GM12874 (cell line): Measurements from ENCODE around the gene VEGFA.

Experiments used
- TF ChIP-seq, protein P1 (sequence below): IDR thresholded peaks from 2 replicates; pipeline ENCODE4 v1.5.1; 2011; ENCODE audit warnings: low read depth, mild to moderate bottlenecking, control low read depth, low read length, moderate library complexity; ENCODE audit not compliant: insufficient read depth

VEGFA gene

DNA sequence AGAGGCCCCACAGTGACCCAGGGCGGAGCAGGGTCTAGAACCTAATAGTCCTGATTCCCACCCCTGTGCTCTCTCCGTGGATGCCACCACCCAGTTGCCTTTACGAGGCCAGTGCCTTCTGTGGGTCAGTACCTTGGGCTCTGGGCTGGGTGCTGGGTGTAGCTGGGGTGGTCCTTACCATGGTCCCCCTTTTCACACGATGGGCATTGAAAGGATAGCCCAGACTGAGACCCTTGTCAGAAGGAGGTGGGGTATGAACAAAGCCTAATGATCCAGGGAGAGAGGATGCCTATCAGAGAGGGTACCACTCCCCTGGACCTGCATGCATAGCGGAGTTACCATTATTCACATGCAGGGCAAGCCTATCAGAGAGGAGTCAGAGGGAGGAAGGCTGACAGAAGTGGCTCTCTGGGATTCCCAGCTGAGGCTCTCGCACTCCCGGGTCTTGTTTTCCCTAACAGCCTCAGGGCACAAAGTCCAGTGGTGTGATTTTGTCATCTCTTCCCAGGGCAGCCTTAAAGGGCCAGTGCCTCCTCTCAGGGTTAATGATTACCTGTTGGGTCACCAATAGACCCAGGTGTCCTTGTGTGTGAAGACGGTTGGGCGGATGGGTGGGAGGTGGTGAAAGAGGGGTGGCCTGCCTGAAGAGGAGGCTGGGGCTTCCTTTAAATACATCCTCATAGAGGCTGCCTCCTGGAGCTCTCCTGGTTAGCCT, 36.2 kb downstream of the VEGFA start:
- TF ChIP-seq, protein P1, sequence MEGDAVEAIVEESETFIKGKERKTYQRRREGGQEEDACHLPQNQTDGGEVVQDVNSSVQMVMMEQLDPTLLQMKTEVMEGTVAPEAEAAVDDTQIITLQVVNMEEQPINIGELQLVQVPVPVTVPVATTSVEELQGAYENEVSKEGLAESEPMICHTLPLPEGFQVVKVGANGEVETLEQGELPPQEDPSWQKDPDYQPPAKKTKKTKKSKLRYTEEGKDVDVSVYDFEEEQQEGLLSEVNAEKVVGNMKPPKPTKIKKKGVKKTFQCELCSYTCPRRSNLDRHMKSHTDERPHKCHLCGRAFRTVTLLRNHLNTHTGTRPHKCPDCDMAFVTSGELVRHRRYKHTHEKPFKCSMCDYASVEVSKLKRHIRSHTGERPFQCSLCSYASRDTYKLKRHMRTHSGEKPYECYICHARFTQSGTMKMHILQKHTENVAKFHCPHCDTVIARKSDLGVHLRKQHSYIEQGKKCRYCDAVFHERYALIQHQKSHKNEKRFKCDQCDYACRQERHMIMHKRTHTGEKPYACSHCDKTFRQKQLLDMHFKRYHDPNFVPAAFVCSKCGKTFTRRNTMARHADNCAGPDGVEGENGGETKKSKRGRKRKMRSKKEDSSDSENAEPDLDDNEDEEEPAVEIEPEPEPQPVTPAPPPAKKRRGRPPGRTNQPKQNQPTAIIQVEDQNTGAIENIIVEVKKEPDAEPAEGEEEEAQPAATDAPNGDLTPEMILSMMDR: no peak

DNA sequence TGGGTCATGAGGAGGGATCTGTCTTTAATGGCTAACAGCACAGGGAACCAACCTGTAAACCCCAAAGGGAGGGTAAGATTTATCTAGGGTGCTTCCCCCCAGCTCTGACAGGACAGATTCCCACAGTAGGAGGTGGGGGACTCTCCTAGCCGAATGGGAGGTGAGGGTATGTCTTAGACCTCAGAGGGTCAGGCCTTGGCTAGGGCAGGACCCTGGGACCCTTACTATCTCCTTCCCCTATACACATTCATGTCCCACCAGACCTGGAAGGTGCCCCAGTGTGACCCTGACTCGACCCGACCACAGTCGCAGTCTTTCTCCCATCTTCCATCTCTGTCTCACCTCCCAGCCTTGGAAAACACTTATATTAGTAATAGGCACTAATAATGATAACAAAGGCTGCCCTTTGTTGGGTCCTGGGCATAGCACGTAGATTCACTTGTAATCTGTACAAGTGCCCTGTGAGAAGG, 36.8 kb downstream of the VEGFA start:
- TF ChIP-seq, protein P1: no peak

DNA sequence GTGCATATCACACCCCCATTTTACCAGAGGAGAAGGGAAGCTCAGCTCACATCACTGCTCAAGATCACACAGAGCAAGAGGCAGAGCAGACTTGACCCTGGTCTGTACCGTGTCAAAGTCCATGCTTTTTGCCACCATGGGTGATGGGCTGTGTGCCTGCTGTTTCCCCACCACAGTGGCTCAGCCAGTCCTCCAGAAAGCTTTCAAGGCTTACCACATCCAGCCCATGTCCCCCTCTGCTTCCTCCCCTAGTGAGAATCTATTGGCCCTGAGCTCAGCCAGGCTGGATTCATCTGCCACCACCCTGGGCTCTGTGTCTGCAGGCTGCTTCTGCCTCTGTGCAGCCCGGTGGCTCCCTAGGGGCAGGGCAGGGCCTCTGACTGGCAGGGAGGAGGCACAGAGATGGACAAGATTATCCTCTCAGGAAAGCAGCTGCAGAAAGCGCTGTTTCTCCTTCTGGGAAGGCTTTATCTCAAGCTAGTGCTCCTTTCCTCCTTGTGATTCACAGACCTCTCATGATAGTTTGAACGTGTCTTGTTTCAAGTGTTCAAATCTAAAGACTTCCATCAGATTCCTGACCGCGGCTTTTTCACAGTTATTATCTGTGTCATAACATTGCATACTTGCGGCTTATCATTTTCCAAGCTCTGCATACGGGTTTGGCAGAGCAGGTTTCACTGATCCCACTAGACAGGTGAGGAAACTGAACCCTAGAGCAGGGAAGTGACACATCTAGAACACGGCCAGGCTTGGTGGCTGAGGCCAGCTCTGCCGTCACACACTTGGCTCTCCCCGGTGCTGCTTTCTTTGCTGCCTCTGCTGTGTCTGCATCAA, 37.4 kb downstream of the VEGFA start:
- TF ChIP-seq, protein P1: no peak

DNA sequence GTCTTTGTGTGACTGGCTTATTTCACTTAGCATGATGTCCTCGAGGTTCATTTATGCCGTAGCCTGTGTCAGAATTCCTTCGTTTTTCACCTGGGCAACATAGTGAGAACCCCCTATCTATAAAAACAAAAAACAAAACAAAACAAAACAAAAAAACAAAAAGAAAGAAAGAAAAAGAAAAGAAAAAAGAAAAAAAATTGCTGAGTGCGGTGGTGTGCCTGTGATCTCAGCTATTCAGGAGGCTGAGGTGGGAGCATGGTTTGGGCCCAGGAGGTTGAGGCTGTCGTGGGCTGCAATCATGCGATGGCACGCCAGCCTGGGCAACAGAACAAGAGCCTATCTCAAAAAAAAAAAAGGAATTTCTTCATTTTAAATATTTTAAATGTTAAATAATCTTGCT, 38.4 kb downstream of the VEGFA start:
- TF ChIP-seq, protein P1: no peak

DNA sequence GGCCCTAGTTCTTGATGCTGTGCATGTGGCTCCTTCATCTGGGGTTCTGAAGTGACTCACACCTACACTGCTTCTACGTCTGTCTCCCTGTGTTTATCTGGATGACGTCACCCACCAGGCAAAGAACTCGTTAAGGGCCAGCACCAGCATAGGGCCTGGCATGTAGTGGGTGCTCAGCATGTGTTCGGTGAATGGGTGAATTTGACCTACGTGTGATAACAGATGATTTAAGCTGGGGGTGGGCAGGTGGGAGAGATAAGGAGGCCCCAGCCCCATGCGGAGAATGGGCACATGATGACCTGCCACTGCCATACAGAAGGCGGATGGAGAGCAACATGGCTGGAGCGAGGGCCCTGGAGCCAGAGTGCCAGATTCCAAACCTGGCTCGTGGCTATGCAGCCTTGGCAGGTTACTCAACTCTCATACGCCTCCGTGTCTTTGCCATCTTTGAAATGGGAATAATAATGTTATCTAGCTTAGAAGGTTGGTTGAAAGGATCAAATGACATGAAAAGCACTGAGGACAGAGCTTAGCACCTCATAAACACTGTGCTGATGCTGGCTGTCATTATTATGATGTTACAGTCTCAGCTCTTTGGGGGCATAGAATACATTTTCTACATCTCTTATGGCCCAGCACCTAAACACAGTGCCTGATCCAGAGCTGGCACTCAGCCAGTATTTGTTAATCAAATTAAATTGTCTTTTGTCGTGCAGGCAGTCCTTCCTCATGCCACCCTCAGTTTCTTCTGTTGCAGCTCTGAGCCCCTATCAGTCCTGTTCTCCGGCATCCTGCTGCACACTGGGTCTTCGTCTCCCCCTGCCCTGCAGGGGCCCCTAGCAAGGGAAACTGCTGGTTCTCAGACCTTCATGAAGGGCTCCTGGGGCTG, 39.6 kb downstream of the VEGFA start:
- TF ChIP-seq, protein P1: no peak

DNA sequence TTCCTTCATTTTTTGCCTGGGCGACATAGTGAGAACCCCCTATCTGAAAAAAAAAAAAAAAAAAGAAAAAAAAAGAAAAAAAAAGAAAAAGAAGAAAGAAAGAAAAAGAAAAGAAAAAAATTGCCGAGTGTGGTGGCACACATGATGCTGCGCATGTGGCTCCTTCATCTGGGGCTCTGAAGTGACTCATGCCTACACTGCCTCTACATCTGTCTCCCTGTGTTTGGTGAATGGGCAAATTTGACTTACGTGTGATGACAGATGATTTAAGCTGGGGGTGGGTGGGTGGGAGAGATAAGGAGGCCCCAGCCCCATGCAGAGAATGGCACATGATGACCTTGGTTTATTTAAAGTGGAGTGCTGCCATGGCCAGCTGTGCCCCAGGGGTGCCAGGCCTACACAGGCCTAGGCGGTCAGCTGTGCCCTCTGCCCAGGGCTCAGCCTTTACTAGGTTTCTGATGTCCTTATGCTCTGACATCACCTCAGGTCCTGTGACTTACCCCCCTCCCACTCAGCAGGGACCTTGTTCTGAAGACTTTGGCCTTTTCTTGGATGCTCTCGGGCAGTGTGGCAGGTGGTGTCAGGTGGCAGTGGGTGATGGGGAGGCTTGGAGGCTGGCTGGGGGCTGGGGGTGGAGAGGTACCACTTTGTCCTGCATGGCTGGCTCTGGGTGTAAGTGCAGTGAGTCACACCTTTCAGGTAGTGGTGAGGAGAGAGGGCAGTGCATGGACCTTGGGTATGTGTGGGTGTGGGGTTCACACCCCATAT, 41.1 kb downstream of the VEGFA start:
- TF ChIP-seq, protein P1: no peak

DNA sequence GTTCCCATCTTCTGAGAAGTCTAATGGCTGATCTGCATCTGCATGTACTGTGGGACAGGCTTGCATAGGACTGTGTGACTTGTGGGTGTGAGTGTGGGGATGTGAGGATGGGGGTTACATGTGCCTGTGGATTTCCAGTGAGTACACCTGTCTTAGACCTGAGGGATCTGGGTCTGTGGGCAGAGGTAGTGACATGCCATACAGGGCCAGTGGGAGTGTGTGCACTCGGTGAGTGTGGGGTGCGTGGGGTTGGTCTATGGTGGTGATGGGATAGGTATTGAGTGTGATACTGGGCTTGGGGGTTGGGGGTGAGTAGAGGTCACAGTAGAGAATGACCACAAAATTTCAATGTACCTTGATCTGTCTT, 41.7 kb downstream of the VEGFA start:
- TF ChIP-seq, protein P1: no peak
